HepG2 (cell line): ENCODE results near the gene ZG16. TPM values are rescaled to one million over a fixed set of nuclear protein-coding genes. Genes with fewer than 3 reads are reported as not detected.

Source experiments
- ELF1 ChIP-seq: sonication (generic); formaldehyde crosslinking; IDR thresholded peaks from 2 replicates; pipeline ENCODE4 v1.4.0; 2020; ENCODE audit warnings: missing genetic modification reagents
- HMG20B ChIP-seq: conservative IDR thresholded peaks from 2 replicates; pipeline ENCODE4 v1.6.1; 2016; ENCODE audit warnings: missing genetic modification reagents, missing compliant biosample characterization
- HNRNPL ChIP-seq: fragments of 200-400 bp; formaldehyde crosslinking; IDR thresholded peaks from 2 replicates; pipeline ENCODE4 v1.6.1; 2017; ENCODE audit warnings: mild to moderate bottlenecking, low read depth, low read length
- RFX1 ChIP-seq: fragments of 450-650 bp; IDR thresholded peaks from 2 replicates; pipeline ENCODE4 v1.6.1; 2017
- polyA plus RNA-seq, 8 experiments: library from polyadenylated mRNA; depleted of rRNA in 3 of 8; stranded (reverse) in 7 of 8; unstranded in 1 of 8; fragments of >200 nt; fragmentation: Illumina TruSeq in 4 of 8; extraction: Trizol in 4 of 8; gene quantifications; 2 replicates each; pipeline versions ENCODE4 v1.2.1 to v1.2.3, GENCODE V29; 2011 to 2016; ENCODE audit warnings: low read depth in 4 of 8, missing spikeins in 1 of 8, mixed read lengths in 1 of 8; ENCODE audit not compliant: insufficient read depth in 1 of 8
- total RNA-seq, 5 experiments: library from RNA; depleted of rRNA; stranded (reverse); fragments of >200 nt; fragmentation: Illumina TruSeq; extraction: Trizol; gene quantifications; 2 replicates each; pipeline ENCODE4 v1.2.3, GENCODE V29; 2016; ENCODE audit warnings: low read depth in 1 of 5
- TF ChIP-seq, protein P1 (sequence below): IDR thresholded peaks from 2 replicates; pipeline ENCODE4 v1.6.1; 2016; ENCODE audit warnings: low read depth, missing genetic modification reagents, missing compliant biosample characterization
- TF ChIP-seq, protein P2 (sequence below): sonication (generic); formaldehyde crosslinking; IDR thresholded peaks from 2 replicates; pipeline ENCODE4 v1.5.1; 2020; ENCODE audit warnings: mild to moderate bottlenecking, missing genetic modification reagents
- TF ChIP-seq, protein P3 (sequence below): fragments of 450-650 bp; IDR thresholded peaks from 2 replicates; pipeline ENCODE4 v1.6.1; 2017; ENCODE audit warnings: mild to moderate bottlenecking
- TF ChIP-seq, protein P4 (sequence below): sonication (generic); formaldehyde crosslinking; IDR thresholded peaks from 2 replicates; pipeline ENCODE4 v1.5.0; 2020; ENCODE audit warnings: missing genetic modification reagents, mild to moderate bottlenecking, borderline replicate concordance
- TF ChIP-seq, protein P5 (sequence below): sonication (generic); formaldehyde crosslinking; IDR thresholded peaks from 2 replicates; pipeline ENCODE4 v1.8.1; 2023; ENCODE audit warnings: mild to moderate bottlenecking, missing genetic modification reagents
- TF ChIP-seq, protein P6 (sequence below): IDR thresholded peaks from 2 replicates; pipeline ENCODE4 v1.6.1; 2018; ENCODE audit warnings: missing genetic modification reagents, mild to moderate bottlenecking, missing compliant biosample characterization
- TF ChIP-seq, protein P7 (sequence below): sonication (generic); formaldehyde crosslinking; IDR thresholded peaks from 2 replicates; pipeline ENCODE4 v1.5.0; 2020; ENCODE audit warnings: missing genetic modification reagents, mild to moderate bottlenecking, borderline replicate concordance

ZG16 gene
- total and polyA plus RNA-seq, 2 of the 13 experiments (the other 11 are each of a cell fraction or from before 2014, with no cell fraction given): 0.04 to 0.07 TPM

DNA sequence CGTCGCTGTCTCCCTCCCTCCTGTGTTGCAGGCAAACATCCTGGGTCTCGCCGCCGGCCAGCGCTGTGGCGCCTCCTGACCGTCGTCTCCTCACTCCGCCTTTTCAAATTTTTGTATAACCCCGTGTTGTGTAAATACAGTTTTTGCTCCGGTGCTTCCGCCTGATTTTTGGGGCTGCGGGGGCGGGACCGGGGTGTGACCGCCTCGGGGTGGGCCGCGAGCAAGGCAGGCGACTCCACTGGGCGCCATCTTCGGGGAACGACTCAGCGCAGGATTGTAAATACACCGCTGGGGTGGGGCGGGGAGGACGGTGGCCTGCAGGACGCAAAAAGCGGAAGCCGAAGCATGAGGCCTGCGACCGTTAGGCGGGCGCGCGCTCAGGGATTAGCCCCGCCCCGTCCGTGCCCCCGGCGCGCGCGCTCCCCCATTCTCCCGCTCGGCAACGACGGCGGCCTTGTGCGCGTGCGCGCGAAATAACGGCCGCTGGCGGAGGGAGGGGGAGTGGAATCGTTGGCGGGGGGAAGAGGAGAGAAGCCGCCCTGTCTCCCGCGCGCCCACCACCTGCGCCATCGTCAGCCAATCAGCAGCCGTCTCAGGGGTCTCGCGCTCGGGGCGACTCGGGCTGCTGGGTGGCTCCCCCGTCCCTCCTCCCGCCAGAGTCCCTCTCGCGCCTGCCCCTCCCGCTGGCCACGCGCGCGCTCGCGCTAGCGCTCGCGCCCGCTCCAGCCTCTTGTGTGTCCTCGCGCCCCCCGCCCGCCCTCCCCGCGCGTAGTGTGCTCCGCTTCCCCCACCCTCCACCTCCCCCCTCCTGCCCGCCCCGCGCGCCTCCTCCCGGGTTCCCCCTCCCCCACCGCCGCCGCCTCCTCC lies 27.4 kb downstream of the ZG16 start (continued):
- TF ChIP-seq, protein P1, sequence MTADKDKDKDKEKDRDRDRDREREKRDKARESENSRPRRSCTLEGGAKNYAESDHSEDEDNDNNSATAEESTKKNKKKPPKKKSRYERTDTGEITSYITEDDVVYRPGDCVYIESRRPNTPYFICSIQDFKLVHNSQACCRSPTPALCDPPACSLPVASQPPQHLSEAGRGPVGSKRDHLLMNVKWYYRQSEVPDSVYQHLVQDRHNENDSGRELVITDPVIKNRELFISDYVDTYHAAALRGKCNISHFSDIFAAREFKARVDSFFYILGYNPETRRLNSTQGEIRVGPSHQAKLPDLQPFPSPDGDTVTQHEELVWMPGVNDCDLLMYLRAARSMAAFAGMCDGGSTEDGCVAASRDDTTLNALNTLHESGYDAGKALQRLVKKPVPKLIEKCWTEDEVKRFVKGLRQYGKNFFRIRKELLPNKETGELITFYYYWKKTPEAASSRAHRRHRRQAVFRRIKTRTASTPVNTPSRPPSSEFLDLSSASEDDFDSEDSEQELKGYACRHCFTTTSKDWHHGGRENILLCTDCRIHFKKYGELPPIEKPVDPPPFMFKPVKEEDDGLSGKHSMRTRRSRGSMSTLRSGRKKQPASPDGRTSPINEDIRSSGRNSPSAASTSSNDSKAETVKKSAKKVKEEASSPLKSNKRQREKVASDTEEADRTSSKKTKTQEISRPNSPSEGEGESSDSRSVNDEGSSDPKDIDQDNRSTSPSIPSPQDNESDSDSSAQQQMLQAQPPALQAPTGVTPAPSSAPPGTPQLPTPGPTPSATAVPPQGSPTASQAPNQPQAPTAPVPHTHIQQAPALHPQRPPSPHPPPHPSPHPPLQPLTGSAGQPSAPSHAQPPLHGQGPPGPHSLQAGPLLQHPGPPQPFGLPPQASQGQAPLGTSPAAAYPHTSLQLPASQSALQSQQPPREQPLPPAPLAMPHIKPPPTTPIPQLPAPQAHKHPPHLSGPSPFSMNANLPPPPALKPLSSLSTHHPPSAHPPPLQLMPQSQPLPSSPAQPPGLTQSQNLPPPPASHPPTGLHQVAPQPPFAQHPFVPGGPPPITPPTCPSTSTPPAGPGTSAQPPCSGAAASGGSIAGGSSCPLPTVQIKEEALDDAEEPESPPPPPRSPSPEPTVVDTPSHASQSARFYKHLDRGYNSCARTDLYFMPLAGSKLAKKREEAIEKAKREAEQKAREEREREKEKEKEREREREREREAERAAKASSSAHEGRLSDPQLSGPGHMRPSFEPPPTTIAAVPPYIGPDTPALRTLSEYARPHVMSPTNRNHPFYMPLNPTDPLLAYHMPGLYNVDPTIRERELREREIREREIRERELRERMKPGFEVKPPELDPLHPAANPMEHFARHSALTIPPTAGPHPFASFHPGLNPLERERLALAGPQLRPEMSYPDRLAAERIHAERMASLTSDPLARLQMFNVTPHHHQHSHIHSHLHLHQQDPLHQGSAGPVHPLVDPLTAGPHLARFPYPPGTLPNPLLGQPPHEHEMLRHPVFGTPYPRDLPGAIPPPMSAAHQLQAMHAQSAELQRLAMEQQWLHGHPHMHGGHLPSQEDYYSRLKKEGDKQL (CRISPR knock-in tag): no peak; the same call in 1 of the 2 replicates
- TF ChIP-seq, protein P2, sequence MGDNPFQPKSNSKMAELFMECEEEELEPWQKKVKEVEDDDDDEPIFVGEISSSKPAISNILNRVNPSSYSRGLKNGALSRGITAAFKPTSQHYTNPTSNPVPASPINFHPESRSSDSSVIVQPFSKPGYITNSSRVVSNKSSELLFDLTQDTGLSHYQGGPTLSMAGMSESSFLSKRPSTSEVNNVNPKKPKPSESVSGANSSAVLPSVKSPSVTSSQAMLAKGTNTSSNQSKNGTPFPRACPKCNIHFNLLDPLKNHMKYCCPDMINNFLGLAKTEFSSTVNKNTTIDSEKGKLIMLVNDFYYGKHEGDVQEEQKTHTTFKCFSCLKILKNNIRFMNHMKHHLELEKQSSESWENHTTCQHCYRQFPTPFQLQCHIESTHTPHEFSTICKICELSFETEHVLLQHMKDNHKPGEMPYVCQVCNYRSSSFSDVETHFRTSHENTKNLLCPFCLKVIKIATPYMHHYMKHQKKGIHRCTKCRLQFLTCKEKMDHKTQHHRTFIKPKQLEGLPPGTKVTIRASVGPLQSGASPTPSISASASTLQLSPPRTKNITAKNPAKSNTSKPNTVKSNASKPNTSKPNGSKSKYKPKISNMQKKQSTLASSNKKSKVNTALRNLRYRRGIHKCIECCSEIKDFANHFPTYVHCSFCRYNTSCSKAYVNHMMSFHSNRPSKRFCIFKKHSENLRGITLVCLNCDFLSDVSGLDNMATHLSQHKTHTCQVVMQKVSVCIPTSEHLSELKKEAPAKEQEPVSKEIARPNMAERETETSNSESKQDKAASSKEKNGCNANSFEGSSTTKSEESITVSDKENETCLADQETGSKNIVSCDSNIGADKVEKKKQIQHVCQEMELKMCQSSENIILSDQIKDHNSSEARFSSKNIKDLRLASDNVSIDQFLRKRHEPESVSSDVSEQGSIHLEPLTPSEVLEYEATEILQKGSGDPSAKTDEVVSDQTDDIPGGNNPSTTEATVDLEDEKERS (CRISPR knock-in tag): peak; percentile 78; the same call in 1 of the 2 replicates
- TF ChIP-seq, protein P3, sequence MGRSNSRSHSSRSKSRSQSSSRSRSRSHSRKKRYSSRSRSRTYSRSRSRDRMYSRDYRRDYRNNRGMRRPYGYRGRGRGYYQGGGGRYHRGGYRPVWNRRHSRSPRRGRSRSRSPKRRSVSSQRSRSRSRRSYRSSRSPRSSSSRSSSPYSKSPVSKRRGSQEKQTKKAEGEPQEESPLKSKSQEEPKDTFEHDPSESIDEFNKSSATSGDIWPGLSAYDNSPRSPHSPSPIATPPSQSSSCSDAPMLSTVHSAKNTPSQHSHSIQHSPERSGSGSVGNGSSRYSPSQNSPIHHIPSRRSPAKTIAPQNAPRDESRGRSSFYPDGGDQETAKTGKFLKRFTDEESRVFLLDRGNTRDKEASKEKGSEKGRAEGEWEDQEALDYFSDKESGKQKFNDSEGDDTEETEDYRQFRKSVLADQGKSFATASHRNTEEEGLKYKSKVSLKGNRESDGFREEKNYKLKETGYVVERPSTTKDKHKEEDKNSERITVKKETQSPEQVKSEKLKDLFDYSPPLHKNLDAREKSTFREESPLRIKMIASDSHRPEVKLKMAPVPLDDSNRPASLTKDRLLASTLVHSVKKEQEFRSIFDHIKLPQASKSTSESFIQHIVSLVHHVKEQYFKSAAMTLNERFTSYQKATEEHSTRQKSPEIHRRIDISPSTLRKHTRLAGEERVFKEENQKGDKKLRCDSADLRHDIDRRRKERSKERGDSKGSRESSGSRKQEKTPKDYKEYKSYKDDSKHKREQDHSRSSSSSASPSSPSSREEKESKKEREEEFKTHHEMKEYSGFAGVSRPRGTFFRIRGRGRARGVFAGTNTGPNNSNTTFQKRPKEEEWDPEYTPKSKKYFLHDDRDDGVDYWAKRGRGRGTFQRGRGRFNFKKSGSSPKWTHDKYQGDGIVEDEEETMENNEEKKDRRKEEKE: no peak
- TF ChIP-seq, protein P4, sequence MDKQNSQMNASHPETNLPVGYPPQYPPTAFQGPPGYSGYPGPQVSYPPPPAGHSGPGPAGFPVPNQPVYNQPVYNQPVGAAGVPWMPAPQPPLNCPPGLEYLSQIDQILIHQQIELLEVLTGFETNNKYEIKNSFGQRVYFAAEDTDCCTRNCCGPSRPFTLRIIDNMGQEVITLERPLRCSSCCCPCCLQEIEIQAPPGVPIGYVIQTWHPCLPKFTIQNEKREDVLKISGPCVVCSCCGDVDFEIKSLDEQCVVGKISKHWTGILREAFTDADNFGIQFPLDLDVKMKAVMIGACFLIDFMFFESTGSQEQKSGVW (CRISPR knock-in tag): no peak
- TF ChIP-seq RFX1 (no peak), HNRNPL (peak; percentile 54; the same call in 1 of the 2 replicates), ELF1 (peak; percentile 88), HMG20B (peak; percentile 84; the same call in 1 of the 2 replicates)
- TF ChIP-seq, protein P5, sequence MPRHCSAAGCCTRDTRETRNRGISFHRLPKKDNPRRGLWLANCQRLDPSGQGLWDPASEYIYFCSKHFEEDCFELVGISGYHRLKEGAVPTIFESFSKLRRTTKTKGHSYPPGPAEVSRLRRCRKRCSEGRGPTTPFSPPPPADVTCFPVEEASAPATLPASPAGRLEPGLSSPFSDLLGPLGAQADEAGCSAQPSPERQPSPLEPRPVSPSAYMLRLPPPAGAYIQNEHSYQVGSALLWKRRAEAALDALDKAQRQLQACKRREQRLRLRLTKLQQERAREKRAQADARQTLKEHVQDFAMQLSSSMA (CRISPR knock-in tag): peak; percentile 86
- TF ChIP-seq, protein P6, sequence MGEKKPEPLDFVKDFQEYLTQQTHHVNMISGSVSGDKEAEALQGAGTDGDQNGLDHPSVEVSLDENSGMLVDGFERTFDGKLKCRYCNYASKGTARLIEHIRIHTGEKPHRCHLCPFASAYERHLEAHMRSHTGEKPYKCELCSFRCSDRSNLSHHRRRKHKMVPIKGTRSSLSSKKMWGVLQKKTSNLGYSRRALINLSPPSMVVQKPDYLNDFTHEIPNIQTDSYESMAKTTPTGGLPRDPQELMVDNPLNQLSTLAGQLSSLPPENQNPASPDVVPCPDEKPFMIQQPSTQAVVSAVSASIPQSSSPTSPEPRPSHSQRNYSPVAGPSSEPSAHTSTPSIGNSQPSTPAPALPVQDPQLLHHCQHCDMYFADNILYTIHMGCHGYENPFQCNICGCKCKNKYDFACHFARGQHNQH (CRISPR knock-in tag): peak; percentile 90
- TF ChIP-seq, protein P7, sequence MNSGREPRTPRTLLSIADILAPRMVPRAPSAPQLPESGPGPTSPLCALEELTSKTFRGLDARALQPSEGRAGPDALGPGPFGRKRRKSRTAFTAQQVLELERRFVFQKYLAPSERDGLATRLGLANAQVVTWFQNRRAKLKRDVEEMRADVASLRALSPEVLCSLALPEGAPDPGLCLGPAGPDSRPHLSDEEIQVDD: peak; percentile 91; the same call in 1 of the 2 replicates
